Ishikawa (cell line): ENCODE results near the gene PALLD.

ENCODE experiments used
- CEBPB ChIP-seq: IDR thresholded peaks from 2 replicates; pipeline ENCODE4 v1.6.1; 2012
- CREB1 ChIP-seq: IDR thresholded peaks from 2 replicates; pipeline ENCODE4 v1.6.1; 2012; ENCODE audit warnings: low read depth
- EGR1 ChIP-seq: IDR thresholded peaks from 2 replicates; pipeline ENCODE4 v1.6.1; 2012
- EP300 ChIP-seq: IDR thresholded peaks from 2 replicates; pipeline ENCODE4 v1.6.1; 2012; ENCODE audit warnings: borderline replicate concordance
- FOXM1 ChIP-seq: IDR thresholded peaks from 2 replicates; pipeline ENCODE4 v1.6.1; 2012; ENCODE audit warnings: low read depth, borderline replicate concordance
- NFIC ChIP-seq: IDR thresholded peaks from 2 replicates; pipeline ENCODE4 v1.6.1; 2012
- RAD21 ChIP-seq: IDR thresholded peaks from 2 replicates; pipeline ENCODE4 v1.6.1; 2012; ENCODE audit warnings: low read depth
- TAF1 ChIP-seq: IDR thresholded peaks from 2 replicates; pipeline ENCODE4 v1.6.1; 2012; ENCODE audit warnings: low read depth, mild to moderate bottlenecking
- TCF12 ChIP-seq: IDR thresholded peaks from 2 replicates; pipeline ENCODE4 v1.6.1; 2012; ENCODE audit warnings: low read depth
- TEAD4 ChIP-seq: IDR thresholded peaks from 2 replicates; pipeline ENCODE4 v1.6.1; 2012
- YY1 ChIP-seq: IDR thresholded peaks from 2 replicates; pipeline ENCODE4 v1.6.1; 2012; ENCODE audit warnings: low read depth
- ZBTB7A ChIP-seq: IDR thresholded peaks from 2 replicates; pipeline ENCODE4 v1.6.1; 2012; ENCODE audit warnings: low read depth
- TF ChIP-seq, protein P1 (sequence below): IDR thresholded peaks from 2 replicates; pipeline ENCODE4 v1.6.1; 2012
- TF ChIP-seq, protein P2 (sequence below): IDR thresholded peaks from 2 replicates; pipeline ENCODE4 v1.6.1; 2012; ENCODE audit warnings: low read depth, mild to moderate bottlenecking
- TF ChIP-seq, protein P3 (sequence below): IDR thresholded peaks from 2 replicates; pipeline ENCODE4 v1.6.1; 2012

Gene PALLD

DNA sequence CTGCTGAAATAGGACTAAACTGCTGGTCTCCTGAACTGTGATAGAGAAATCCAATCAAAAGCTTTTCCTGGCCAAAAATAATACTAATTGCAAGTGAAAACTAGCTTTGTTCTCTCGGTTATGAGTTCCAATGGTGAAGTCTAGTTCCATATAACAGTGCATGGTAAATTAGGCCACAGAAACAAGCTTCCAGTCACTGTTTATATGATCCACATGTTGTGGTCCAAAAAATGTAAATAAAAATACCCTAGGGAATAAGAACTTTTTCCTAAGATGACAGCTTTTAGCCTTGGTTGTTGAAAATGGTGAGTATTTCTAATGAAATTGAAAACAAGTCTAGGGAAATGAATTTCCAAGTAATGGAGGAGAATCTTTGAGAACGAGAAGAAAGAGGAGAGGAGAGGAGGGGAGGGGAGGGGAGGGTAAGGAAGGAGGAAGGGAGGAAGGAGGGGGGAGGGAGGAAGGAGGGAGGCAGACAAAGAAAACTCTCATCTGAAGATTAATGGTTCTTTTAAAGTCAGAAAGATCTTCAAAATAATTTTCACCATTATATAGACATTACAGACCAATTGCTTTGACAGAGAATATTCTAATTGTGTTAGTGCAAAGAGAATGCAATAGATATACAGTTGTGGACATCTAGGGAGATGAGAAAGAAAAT is 26.1 kb downstream of the PALLD start:
- TF ChIP-seq FOXM1 (no peak), YY1 (no peak), CREB1 (no peak), TEAD4 (no peak), TAF1 (no peak), NFIC (no peak), TCF12 (no peak)
- TF ChIP-seq, protein P1, sequence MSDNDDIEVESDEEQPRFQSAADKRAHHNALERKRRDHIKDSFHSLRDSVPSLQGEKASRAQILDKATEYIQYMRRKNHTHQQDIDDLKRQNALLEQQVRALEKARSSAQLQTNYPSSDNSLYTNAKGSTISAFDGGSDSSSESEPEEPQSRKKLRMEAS, result no peak
- TF ChIP-seq, protein P2, sequence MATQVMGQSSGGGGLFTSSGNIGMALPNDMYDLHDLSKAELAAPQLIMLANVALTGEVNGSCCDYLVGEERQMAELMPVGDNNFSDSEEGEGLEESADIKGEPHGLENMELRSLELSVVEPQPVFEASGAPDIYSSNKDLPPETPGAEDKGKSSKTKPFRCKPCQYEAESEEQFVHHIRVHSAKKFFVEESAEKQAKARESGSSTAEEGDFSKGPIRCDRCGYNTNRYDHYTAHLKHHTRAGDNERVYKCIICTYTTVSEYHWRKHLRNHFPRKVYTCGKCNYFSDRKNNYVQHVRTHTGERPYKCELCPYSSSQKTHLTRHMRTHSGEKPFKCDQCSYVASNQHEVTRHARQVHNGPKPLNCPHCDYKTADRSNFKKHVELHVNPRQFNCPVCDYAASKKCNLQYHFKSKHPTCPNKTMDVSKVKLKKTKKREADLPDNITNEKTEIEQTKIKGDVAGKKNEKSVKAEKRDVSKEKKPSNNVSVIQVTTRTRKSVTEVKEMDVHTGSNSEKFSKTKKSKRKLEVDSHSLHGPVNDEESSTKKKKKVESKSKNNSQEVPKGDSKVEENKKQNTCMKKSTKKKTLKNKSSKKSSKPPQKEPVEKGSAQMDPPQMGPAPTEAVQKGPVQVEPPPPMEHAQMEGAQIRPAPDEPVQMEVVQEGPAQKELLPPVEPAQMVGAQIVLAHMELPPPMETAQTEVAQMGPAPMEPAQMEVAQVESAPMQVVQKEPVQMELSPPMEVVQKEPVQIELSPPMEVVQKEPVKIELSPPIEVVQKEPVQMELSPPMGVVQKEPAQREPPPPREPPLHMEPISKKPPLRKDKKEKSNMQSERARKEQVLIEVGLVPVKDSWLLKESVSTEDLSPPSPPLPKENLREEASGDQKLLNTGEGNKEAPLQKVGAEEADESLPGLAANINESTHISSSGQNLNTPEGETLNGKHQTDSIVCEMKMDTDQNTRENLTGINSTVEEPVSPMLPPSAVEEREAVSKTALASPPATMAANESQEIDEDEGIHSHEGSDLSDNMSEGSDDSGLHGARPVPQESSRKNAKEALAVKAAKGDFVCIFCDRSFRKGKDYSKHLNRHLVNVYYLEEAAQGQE, result no peak
- TF ChIP-seq, protein P3, sequence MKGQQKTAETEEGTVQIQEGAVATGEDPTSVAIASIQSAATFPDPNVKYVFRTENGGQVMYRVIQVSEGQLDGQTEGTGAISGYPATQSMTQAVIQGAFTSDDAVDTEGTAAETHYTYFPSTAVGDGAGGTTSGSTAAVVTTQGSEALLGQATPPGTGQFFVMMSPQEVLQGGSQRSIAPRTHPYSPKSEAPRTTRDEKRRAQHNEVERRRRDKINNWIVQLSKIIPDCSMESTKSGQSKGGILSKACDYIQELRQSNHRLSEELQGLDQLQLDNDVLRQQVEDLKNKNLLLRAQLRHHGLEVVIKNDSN, result no peak

DNA sequence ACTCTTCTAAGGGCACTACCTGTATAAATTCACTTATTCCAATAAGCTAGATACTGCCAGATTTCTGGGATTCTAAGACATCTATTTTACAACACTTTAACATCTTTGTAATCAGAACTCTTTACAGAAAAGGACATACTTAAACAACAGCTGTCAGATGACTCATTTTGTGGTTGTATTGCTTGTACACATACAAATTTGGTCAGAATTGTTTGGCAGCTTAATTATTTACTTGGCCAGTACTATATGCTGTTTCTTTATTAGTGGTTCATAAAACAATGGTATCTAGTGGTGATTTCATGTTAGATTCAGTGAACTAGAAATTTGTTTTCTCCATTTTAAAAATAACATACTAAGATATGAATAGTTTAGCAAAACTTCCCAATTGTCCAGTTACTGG is 27.2 kb downstream of the PALLD start:
- TF ChIP-seq YY1 (no peak), ZBTB7A (no peak), NFIC (no peak), TCF12 (no peak), CEBPB (no peak), CREB1 (no peak), TAF1 (no peak), TEAD4 (no peak), EP300 (no peak)
- TF ChIP-seq, protein P3, result no peak

DNA sequence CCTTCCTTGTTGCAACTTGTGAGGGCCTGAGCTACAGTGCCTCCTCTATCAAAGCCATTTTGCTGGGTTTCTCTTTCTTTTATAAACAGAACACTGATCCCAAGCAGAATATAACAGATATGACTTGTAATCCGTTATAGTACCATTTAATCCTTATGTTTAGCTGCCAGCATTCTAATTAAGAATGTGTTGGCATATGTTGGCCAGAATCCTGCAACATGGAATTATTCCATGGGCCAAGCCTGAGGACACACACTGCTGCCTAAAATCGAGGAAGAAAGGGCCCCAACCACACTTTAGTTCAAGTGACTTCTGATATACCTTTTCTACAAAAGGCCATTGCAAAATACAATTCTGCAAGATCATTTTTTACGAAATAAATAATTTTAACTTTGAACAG is 28.0 kb downstream of the PALLD start:
- TF ChIP-seq, protein P2, result no peak
- no peak for TF ChIP-seq RAD21
- TF ChIP-seq CREB1, result no peak
- TF ChIP-seq ZBTB7A, result no peak
- no peak for TF ChIP-seq FOXM1
- TF ChIP-seq CEBPB, result no peak
- no peak for TF ChIP-seq EP300
- TF ChIP-seq EGR1, result no peak

DNA sequence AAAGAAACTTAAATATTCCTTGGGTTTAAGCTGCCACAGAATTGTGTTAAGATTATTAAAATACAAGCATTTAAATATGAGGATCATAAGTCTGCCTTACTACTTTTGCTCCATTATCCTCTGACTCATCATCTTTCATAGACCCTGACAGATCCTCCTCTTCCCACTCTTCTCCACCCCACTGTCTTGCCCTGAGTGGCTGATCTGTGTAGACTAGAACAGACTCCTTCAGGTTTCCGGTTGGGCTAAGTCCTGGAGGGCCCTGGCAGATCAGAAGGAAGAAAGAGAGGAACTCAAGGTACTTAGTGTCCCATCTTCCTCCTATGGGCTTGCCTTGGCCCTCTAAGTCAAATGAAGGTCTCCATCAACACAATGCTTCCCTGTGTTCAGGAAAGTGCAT is 30.7 kb downstream of the PALLD start:
- TF ChIP-seq TAF1, result no peak
- no peak for TF ChIP-seq RAD21
- TF ChIP-seq FOXM1, result no peak
- TF ChIP-seq, protein P3, result no peak
- no peak for TF ChIP-seq YY1
- TF ChIP-seq, protein P1, result no peak
- TF ChIP-seq TEAD4, result no peak
- no peak for TF ChIP-seq CEBPB
- TF ChIP-seq NFIC, result no peak
- no peak for TF ChIP-seq ZBTB7A

DNA sequence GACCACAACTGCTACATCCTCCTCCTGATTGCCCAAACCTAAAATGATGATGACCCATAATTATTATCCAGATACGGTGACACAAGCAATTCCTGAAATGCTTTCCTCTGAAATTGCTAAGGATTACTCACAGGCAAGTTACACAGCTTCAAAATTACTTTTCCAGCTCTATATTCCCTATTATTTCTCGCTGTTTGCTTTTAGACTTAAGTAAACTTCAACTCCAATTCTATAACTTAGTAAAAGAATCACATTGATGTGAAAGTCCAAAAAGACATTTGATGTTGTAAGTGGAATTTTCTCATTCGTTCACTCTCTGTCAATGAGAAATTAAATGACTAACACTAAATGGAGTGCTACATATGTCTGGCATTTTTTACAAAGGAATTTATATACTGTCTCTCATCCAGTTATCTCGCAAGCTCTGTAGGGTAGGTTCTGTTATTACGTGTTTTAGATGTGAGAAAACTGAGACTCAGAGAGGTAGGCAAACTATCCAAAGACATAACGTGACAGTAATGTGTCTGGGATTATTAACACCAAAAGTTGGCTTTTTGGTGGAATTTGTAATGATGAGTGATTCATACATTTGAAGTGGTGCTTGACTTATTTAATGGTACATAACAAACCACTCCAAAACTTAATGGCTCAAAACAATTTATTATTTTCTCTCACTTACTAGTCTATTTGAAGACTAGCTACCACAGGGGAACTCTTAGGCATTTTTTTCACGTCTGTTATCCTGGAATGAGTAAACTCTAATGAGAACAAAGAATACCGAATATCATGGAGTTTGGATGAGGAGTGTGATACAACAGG is 31.5 kb downstream of the PALLD start:
- TF ChIP-seq ZBTB7A, result no peak
- no peak for TF ChIP-seq YY1
- no peak for TF ChIP-seq TCF12
- no peak for TF ChIP-seq CEBPB
- no peak for TF ChIP-seq RAD21
- TF ChIP-seq, protein P1, result no peak
- no peak for TF ChIP-seq EP300
- TF ChIP-seq, protein P3, result no peak
- TF ChIP-seq, protein P2, result no peak
- no peak for TF ChIP-seq NFIC
- TF ChIP-seq FOXM1, result no peak
- TF ChIP-seq TEAD4, result no peak
- no peak for TF ChIP-seq EGR1
- no peak for TF ChIP-seq CREB1
- TF ChIP-seq TAF1, result no peak
